Measurements from ENCODE around the gene UCN2. TPM values are rescaled to one million over a fixed set of nuclear protein-coding genes. Genes with fewer than 3 reads are reported as not detected.
"Not testable (repeated sequence)": the region's sequence is repeated elsewhere in the genome, so short reads cannot be mapped to it uniquely, and the experiment has no call there.

The UCN2 gene
- total RNA-seq, 1 experiment from 2014 or later = not detected

DNA sequence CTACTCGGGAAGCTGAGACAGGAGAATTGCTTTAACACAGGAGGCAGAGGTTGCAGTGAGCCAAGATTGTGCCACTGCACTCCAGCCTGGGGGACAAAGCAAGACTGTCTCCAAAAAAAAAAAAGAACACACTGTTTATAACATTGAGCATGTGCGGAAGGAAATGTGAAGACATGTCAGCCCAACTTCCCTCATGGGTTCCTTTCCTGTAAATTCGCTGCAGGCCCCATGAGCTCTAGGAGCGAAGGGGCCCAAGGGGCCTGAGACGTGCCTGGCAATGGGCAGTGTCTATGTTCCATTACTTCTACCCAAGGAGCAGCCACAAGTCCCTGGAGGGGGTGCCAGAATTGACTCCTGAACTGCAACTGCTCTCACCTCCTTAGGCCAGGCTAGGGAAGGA, 10.2 kb downstream of the UCN2 start (continued):
- TF ChIP-seq, protein P1, sequence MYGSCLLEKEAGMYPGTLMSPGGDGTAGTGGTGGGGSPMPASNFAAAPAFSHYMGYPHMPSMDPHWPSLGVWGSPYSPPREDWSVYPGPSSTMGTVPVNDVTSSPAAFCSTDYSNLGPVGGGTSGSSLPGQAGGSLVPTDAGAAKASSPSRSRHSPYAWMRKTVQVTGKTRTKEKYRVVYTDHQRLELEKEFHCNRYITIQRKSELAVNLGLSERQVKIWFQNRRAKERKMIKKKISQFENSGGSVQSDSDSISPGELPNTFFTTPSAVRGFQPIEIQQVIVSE (CRISPR knock-in tag; IDR thresholded peaks at IDR 0.05; ENCODE audit: borderline replicate concordance) = no peak
- TF ChIP-seq SMAD3 (CRISPR knock-in tag; IDR thresholded peaks at IDR 0.05; ENCODE audit: borderline replicate concordance) = no peak

GRCh38 chr3:48552111-48552951, 11.2 kb downstream of the UCN2 start:
- no peak for DNase-seq (ENCODE audit: low spot score)
- POLR2A ChIA-PET = no interaction called here
- Mint-ChIP-seq H3K27me3 (ENCODE audit: low read depth) (no peaks in the 10 kb centered on the region), H3K27ac (peak overlapping the region; percentile 65; the same call in 1 of the 2 replicates), H3K4me1 (peaks cover 37% of the 10 kb centered on the region), H3K36me3 (peaks cover 45% of the 10 kb centered on the region), H3K4me3 (no peak overlapping the region), H3K9me3 (no peaks in the 10 kb centered on the region)
- TF ChIP-seq E2F4 (CRISPR knock-in tag; IDR thresholded peaks at IDR 0.05; ENCODE audit: borderline replicate concordance, low read depth) (no peak), ATF3 (CRISPR knock-in tag; conservative IDR thresholded peaks at IDR 0.05) (no peak), TCF7 (CRISPR knock-in tag; IDR thresholded peaks at IDR 0.05; ENCODE audit: low read depth) (no peak), CREB1 (CRISPR knock-in tag; IDR thresholded peaks at IDR 0.05) (no peak), ZNF423 (CRISPR knock-in tag; IDR thresholded peaks at IDR 0.05) (no peak), FOXP1 (CRISPR knock-in tag; IDR thresholded peaks at IDR 0.05; ENCODE audit: borderline replicate concordance) (no peak), CREM (CRISPR knock-in tag; IDR thresholded peaks at IDR 0.05) (no peak), FOXK1 (CRISPR knock-in tag; IDR thresholded peaks at IDR 0.05) (no peak), ZMAT4 (CRISPR knock-in tag; IDR thresholded peaks at IDR 0.05) (no peak), NR1H2 (CRISPR knock-in tag; IDR thresholded peaks at IDR 0.05) (no peak), GRHL2 (CRISPR knock-in tag; IDR thresholded peaks at IDR 0.05; ENCODE audit: insufficient replicate concordance, severe bottlenecking) (no peak), USF1 (CRISPR knock-in tag; IDR thresholded peaks at IDR 0.05) (no peak), HMGA2 (CRISPR knock-in tag; IDR thresholded peaks at IDR 0.05) (no peak), CBFB (CRISPR knock-in tag; IDR thresholded peaks at IDR 0.05; ENCODE audit: low read depth) (no peak)
- TF ChIP-seq, protein P1 (CRISPR knock-in tag; IDR thresholded peaks at IDR 0.05; ENCODE audit: borderline replicate concordance) = no peak
- TF ChIP-seq, protein P2, sequence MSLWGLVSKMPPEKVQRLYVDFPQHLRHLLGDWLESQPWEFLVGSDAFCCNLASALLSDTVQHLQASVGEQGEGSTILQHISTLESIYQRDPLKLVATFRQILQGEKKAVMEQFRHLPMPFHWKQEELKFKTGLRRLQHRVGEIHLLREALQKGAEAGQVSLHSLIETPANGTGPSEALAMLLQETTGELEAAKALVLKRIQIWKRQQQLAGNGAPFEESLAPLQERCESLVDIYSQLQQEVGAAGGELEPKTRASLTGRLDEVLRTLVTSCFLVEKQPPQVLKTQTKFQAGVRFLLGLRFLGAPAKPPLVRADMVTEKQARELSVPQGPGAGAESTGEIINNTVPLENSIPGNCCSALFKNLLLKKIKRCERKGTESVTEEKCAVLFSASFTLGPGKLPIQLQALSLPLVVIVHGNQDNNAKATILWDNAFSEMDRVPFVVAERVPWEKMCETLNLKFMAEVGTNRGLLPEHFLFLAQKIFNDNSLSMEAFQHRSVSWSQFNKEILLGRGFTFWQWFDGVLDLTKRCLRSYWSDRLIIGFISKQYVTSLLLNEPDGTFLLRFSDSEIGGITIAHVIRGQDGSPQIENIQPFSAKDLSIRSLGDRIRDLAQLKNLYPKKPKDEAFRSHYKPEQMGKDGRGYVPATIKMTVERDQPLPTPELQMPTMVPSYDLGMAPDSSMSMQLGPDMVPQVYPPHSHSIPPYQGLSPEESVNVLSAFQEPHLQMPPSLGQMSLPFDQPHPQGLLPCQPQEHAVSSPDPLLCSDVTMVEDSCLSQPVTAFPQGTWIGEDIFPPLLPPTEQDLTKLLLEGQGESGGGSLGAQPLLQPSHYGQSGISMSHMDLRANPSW (CRISPR knock-in tag; conservative IDR thresholded peaks at IDR 0.05; ENCODE audit: low read depth) = no peak
- no peak for ATAC-seq
- CTCF ChIA-PET = interaction anchor here (0.9 to 7.2 kb wide), 6 partner anchors 57 to 120 kb away, joined by 3 to 84 read pairs (median 6); partner anchors contain the start of genes ATRIP and UQCRC1

DNA sequence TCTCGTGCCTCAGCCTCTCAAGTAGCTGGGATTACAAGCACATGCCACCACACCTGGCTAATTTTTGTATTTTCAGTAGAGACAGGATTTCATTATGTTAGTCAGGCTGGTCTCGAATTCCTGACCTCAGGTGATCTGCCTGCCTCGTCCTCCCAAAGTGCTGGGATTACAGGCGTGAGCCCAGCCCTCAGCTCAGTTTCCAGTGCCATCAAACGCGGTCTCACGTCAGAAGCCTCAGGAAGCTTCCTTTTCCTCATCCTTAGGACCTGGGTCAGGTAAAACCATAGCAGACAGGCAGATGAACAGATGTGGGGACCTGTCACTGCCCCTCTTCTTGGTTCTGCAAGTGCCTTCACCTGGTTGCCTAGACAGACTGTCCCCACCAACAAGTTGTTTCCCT, 11.9 kb downstream of the UCN2 start:
- H3K9me3 Mint-ChIP-seq; POLR2A ChIA-PET; ATAC-seq; H3K27ac Mint-ChIP-seq; H3K27me3 Mint-ChIP-seq (ENCODE audit: low read depth); DNase-seq (ENCODE audit: low spot score); H3K4me3 Mint-ChIP-seq: not testable (repeated sequence)
- CTCF ChIA-PET = interaction anchor here (0.9 to 5.2 kb wide), 3 partner anchors 78 to 119 kb away, joined by 3 to 54 read pairs (median 3); partner anchors contain the start of gene ATRIP
- H3K4me1 Mint-ChIP-seq = peaks cover 37% of the 10 kb centered on the region
- H3K36me3 Mint-ChIP-seq = peaks cover 52% of the 10 kb centered on the region
